HG03439 (cell line): Measurements from ENCODE around the gene PLCB2.

ENCODE experiments used
- ATAC-seq: cut with Tn5 transposase; IDR thresholded peaks from one replicate; pipeline ENCODE4 v1.9.1; 2021; ENCODE audit warnings: mild to moderate bottlenecking, moderate library complexity; ENCODE audit not compliant: unreplicated experiment

Gene PLCB2, protein sequence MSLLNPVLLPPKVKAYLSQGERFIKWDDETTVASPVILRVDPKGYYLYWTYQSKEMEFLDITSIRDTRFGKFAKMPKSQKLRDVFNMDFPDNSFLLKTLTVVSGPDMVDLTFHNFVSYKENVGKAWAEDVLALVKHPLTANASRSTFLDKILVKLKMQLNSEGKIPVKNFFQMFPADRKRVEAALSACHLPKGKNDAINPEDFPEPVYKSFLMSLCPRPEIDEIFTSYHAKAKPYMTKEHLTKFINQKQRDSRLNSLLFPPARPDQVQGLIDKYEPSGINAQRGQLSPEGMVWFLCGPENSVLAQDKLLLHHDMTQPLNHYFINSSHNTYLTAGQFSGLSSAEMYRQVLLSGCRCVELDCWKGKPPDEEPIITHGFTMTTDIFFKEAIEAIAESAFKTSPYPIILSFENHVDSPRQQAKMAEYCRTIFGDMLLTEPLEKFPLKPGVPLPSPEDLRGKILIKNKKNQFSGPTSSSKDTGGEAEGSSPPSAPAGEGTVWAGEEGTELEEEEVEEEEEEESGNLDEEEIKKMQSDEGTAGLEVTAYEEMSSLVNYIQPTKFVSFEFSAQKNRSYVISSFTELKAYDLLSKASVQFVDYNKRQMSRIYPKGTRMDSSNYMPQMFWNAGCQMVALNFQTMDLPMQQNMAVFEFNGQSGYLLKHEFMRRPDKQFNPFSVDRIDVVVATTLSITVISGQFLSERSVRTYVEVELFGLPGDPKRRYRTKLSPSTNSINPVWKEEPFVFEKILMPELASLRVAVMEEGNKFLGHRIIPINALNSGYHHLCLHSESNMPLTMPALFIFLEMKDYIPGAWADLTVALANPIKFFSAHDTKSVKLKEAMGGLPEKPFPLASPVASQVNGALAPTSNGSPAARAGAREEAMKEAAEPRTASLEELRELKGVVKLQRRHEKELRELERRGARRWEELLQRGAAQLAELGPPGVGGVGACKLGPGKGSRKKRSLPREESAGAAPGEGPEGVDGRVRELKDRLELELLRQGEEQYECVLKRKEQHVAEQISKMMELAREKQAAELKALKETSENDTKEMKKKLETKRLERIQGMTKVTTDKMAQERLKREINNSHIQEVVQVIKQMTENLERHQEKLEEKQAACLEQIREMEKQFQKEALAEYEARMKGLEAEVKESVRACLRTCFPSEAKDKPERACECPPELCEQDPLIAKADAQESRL

DNA sequence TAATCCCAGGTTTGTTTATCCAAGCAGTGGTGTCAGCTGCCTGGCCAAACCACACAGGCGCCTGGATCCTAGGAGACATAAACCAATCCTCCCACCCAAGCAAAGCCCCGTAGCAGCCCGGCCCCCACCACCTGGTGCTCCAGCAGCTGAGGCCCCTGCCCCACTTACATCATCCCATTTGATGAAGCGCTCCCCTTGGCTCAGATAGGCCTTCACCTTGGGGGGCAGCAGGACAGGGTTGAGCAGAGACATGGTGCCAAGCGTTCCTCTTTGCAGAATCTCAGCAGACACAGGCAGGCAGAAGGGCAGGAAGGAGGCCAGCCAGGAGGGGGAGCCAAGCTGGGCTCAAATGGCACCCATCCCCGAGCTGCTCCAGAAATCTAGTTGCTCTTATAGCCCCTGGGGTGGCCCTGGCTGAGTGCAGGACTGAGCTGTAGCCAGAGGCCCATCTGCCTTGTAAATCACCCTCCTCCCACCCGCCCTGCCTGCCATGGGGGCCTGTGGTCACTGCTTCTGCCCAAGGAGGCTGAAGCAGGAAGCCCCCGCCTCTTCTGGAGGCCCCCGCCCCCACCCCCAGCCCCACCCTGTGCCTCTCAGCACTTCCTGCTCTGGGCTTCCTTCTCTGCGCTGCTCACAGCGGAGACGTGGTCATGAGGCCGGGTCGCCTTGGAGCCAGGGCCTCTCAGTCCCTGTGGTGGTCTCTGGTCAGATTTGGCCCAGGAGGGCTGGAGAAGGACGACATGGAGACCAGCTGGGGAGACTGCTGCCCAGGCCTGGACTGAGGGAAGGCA is at the start of gene PLCB2:
Gene PLCB2 (minus strand): TSS at position 515 of the 791 bp plus-strand sequence. CDS start 263 bp downstream, at position 252.
- ATAC-seq: no peak

DNA sequence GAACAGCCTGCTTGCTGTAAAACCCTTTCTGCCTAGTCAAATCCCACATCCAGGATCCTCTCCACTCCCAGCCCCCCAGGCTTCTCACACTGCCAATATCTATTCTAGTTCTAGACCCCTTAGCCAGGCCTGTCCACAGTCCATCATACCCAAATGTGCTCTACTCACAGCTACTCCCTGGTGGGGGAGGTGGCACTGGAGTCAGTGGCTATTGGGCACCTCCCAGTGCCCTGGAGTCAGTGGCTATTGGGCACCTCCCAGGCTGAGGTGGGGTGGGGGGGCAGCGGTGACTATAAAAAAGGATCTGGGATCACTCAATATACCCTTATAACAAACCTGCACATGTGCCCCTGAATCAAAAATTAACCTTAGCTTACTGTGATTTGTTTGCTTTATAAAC is 49.5 kb upstream of the PLCB2 start:
- no peak for ATAC-seq

DNA sequence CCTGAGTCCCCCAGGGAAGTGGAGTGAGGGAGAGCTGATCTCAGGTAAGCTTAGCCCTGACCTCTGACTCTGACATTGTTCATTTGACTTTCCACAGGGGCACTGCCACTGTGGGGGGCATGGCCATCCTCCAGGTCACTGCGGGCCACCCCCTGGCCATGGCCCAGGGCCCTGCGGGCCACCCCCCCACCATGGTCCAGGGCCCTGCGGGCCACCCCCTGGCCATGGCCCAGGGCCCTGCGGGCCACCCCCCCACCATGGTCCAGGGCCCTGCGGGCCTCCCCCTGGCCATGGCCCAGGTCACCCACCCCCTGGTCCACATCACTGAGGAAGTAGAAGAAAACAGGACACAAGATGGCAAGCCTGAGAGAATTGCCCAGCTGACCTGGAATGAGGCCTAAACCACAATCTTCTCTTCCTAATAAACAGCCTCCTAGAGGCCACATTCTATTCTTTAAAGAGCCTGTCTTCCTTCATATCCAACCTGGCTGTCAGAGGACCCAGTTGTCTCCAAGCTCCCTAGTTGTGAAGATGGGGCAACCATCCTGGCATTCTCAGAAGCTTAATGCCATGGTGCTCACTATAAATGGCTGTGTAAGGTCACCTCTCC is 48.3 kb upstream of the PLCB2 start:
- ATAC-seq: no peak

GRCh38 chr15:40354408-40355171 is 46.9 kb upstream of the PLCB2 start:
- no peak for ATAC-seq

DNA sequence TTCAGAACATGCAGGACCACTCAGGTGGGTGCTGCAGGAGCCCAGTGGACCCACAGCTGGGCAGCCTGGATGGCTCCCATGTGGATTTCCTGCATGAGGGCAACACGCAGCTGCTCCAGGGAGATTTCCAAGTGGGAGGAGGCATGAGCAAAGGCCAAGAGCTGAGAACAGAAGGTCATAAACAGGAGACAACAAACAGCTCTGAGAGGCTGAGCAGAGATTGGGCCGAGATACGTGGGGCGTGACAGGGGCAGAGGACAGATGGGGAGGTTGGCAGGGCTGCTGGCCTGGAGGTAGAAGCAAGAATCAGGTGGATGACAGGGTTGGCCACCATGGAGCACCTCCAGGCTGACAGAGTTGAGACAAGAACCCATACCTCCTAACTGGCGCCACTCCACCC is 46.0 kb upstream of the PLCB2 start:
- ATAC-seq: no peak

DNA sequence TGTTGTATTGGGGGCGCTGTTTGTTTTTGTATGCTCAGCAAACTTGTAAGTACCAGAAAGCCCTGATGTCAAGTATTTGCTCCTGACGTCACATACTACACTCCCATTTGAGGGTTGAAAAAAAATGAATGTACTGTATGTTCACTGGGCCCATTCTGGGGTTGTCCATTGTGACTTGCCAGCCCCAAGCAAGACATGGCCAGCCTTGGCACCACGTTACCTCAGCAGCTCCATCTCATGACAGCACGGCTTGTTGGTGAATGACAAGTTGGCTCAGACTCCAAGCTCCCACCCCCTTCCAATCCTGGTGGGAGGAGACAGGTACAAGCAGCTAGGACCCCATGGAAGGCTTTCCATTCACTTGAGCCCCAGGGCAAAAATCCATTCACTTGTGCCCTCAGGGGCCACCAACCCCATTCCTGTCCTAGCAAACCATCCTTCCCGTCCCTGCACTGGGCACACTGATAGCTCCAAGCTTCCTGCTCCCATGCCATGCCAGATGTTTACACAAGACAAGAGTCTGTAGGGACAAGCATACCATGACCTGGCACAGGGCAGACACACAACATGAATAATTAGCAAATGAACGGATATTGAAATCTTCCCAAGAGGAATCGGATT is 44.7 kb upstream of the PLCB2 start:
- ATAC-seq: no peak

GRCh38 chr15:40349163-40349562 is 41.4 kb upstream of the PLCB2 start:
- ATAC-seq: no peak

- ATAC-seq: no peak
Measured at GRCh38 chr15:40348474-40348870, 40.7 kb upstream of the PLCB2 start.

- ATAC-seq: no peak
Measured at GRCh38 chr15:40347559-40348473, 40.1 kb upstream of the PLCB2 start.

GRCh38 chr15:40346579-40347558 is 39.1 kb upstream of the PLCB2 start:
- no peak for ATAC-seq

GRCh38 chr15:40345867-40346578 is 38.3 kb upstream of the PLCB2 start:
- no peak for ATAC-seq

DNA sequence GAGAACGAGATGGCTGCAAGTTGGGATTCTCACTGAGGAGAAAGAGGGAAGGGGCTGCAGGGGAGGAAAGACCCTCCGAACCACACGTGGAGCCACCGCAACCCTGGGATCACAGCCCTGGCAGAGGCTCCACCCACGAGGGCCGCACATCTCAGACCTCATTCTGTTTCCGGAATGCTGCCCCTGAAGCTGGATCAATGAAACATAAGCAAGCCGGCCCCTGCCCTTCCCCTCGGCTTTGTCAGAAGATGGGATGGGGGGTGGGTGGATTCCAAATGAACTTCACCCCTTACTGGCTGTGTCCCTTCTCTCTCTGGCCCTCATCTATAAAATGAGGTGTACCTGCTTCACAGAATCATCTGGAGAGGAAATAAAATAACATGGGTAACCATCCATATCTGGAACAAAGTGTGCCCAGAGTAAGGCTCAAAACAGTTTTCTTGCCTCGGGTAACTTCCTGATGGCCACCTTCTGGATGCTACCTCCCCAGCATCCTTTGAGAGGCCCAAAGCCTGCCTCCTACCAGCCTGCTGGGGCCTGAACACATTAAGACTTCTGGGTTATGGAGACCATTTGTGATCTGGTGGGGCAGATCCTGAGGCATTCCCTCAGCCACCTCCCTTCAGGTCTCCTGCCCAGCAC is 37.6 kb upstream of the PLCB2 start:
- ATAC-seq: no peak

GRCh38 chr15:40344631-40345120 is 36.9 kb upstream of the PLCB2 start:
- ATAC-seq: no peak

DNA sequence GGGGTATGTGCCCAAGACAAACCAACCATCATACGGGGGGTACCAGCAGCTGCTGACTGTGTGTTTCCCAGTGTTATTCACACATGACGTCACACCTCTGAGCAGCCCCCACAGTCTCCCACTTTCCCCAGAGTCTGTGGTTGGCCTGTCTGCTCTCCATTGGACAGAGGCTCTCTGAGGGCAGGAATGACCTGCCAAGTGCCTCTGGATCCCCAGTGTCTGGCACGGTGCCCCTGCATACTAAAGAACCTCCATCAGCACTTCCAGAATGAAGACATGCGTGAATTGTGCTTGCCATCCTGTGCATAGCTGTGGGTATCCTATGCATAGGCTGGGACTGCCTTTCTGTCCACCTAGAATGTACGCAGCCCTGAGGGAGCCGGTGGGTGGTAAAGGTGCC is 36.5 kb upstream of the PLCB2 start:
- ATAC-seq: no peak

DNA sequence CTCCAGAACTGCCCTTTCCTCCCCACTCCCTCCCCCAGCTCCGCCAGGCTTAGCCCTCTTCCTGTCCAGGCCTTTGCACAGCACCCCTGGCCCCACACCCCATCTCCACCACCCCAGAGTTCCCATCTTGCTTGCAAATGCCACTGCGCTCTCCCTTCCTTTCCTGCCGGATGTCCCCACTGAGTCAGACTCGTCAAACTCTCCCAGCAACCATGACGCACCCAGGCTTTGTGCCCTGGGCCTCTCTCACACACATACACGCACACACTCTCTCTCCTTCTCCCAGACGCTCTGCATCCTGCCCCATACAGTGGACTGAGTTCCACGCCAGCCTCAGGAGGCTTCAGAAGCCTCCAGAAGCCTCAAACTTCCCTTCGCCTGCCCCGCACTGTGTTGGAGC is 35.8 kb upstream of the PLCB2 start:
- ATAC-seq: no peak
